Measurements from ENCODE around the gene VWA2.

DNA sequence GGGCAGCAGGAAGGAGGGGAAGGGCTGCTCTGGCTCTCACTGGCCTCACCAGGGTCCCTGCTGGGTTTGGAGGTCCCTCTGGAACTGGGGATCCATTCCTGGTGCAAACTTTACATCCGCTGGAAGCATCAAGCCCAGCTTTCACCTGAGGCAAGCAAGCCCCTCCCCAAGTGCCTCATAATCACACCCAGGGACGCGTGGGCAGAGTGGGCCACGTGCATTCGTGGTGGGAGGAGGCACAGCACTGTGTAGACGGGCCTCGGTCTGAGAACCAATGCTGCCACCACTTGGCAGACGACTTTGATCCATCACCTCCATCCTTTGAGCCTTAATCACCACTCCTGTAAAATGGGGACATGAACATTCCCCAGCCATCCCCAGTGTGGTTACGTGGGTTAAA is 74.1 kb downstream of the VWA2 start:
- TF ChIP-seq, protein P1, sequence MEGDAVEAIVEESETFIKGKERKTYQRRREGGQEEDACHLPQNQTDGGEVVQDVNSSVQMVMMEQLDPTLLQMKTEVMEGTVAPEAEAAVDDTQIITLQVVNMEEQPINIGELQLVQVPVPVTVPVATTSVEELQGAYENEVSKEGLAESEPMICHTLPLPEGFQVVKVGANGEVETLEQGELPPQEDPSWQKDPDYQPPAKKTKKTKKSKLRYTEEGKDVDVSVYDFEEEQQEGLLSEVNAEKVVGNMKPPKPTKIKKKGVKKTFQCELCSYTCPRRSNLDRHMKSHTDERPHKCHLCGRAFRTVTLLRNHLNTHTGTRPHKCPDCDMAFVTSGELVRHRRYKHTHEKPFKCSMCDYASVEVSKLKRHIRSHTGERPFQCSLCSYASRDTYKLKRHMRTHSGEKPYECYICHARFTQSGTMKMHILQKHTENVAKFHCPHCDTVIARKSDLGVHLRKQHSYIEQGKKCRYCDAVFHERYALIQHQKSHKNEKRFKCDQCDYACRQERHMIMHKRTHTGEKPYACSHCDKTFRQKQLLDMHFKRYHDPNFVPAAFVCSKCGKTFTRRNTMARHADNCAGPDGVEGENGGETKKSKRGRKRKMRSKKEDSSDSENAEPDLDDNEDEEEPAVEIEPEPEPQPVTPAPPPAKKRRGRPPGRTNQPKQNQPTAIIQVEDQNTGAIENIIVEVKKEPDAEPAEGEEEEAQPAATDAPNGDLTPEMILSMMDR (IDR thresholded peaks at IDR 0.05) = no peak
- no peak for TF ChIP-seq EP300 (IDR thresholded peaks at IDR 0.05; ENCODE audit: low read depth)
- TF ChIP-seq POLR2A (IDR thresholded peaks at IDR 0.05) = no peak
- TF ChIP-seq POLR2AphosphoS5 (IDR thresholded peaks at IDR 0.05) = no peak

Measured in transverse colon (tissue), 4 donors.